Fibroblast of the aortic adventitia (primary cell): ENCODE results near the gene MIER3. TPM values are rescaled to one million over a fixed set of nuclear protein-coding genes. Genes with fewer than 3 reads are reported as not detected.

Experiments
- DNase-seq: peaks from one replicate; pipeline ENCODE4 v3.0.0-alpha.2; 2010; ENCODE audit warnings: low read depth
- H3K4me3 ChIP-seq: 2 replicates; pipeline ENCODE4 v1.5.1; 2011; ENCODE audit warnings: low read depth, mild to moderate bottlenecking, control low read depth, low read length, moderate library complexity
- CTCF ChIP-seq: IDR thresholded peaks from 2 replicates; pipeline ENCODE4 v1.5.1; 2011; ENCODE audit warnings: mild to moderate bottlenecking, low read length, control low read depth, inconsistent platforms; ENCODE audit not compliant: insufficient read depth
- total RNA-seq: library from RNA; depleted of rRNA; stranded (reverse); fragments of >200 nt; gene quantifications from 2 replicates; pipeline ENCODE4 v1.2.3, GENCODE V29; 2012; ENCODE audit warnings: low replicate concordance

The MIER3 gene
- total RNA-seq, 1 donor = 31.0 TPM

- no peak for TF ChIP-seq CTCF
- no peak overlapping the region for H3K4me3 ChIP-seq
- no peak for DNase-seq
Observed at GRCh38 chr5:56977822-56978221, 25.9 kb upstream of the MIER3 start.

- no peak for TF ChIP-seq CTCF
- DNase-seq = no peak
- H3K4me3 ChIP-seq = no peak overlapping the region
Observed at GRCh38 chr5:56977021-56977420, 25.1 kb upstream of the MIER3 start.

GRCh38 chr5:56974241-56974640 is 22.3 kb upstream of the MIER3 start:
- no peak overlapping the region for H3K4me3 ChIP-seq
- no peak for DNase-seq
- TF ChIP-seq CTCF = no peak

- no peak overlapping the region for H3K4me3 ChIP-seq
- no peak for TF ChIP-seq CTCF
- DNase-seq = no peak
Observed at GRCh38 chr5:56973473-56973872, 21.6 kb upstream of the MIER3 start.

GRCh38 chr5:56971275-56971674 is 19.4 kb upstream of the MIER3 start:
- no peak overlapping the region for H3K4me3 ChIP-seq
- no peak for TF ChIP-seq CTCF
- DNase-seq = no peak

GRCh38 chr5:56964173-56964572 is 12.2 kb upstream of the MIER3 start:
- H3K4me3 ChIP-seq = no peak overlapping the region
- no peak for DNase-seq
- TF ChIP-seq CTCF = no peak

GRCh38 chr5:56963246-56963645 is 11.3 kb upstream of the MIER3 start:
- no peak for DNase-seq
- no peak overlapping the region for H3K4me3 ChIP-seq
- no peak for TF ChIP-seq CTCF
